B cell (primary cell): Measurements from ENCODE around the gene SLC9A7.

Experiments used
- EZH2 ChIP-seq: IDR thresholded peaks from 2 replicates; pipeline ENCODE4 v1.6.1; 2012; ENCODE audit warnings: borderline replicate concordance, low read depth, mild to moderate bottlenecking, moderate library complexity, low read length; ENCODE audit not compliant: insufficient read depth, poor library complexity, severe bottlenecking
- TF ChIP-seq, protein P1 (sequence below): fragments of 200-600 bp; IDR thresholded peaks from one replicate; pipeline ENCODE4 v1.8.0; 2022; ENCODE audit warnings: antibody characterized with exemption, mild to moderate bottlenecking

GRCh38 chrX:46597771-46598170, 161.1 kb downstream of the SLC9A7 start:
- TF ChIP-seq, protein P1, sequence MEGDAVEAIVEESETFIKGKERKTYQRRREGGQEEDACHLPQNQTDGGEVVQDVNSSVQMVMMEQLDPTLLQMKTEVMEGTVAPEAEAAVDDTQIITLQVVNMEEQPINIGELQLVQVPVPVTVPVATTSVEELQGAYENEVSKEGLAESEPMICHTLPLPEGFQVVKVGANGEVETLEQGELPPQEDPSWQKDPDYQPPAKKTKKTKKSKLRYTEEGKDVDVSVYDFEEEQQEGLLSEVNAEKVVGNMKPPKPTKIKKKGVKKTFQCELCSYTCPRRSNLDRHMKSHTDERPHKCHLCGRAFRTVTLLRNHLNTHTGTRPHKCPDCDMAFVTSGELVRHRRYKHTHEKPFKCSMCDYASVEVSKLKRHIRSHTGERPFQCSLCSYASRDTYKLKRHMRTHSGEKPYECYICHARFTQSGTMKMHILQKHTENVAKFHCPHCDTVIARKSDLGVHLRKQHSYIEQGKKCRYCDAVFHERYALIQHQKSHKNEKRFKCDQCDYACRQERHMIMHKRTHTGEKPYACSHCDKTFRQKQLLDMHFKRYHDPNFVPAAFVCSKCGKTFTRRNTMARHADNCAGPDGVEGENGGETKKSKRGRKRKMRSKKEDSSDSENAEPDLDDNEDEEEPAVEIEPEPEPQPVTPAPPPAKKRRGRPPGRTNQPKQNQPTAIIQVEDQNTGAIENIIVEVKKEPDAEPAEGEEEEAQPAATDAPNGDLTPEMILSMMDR = no peak
- no peak for TF ChIP-seq EZH2
